AG04450 (cell line): Measurements from ENCODE around the gene LAMP1. TPM values are rescaled to one million over a fixed set of nuclear protein-coding genes. Genes with fewer than 3 reads are reported as not detected.
"Not testable (repeated sequence)": the region's sequence is repeated elsewhere in the genome, so short reads cannot be mapped to it uniquely, and the experiment has no call there.

Experiments
- CTCF ChIA-PET: fragments of 300-600, 350-600 bp; formaldehyde crosslinking; extraction: SDS; loops from one replicate; lab custom pipeline; 2022; ENCODE audit warnings: antibody characterized with exemption, inconsistent platforms; lab: Charles Lee
- POLR2A ChIA-PET: fragments of 350-600 bp; formaldehyde crosslinking; extraction: SDS; loops from one replicate; lab custom pipeline; 2021; ENCODE audit warnings: antibody characterized with exemption, inconsistent platforms; lab: Yijun Ruan, JAX
- DNase-seq: peaks from one replicate; pipeline ENCODE4 v3.0.0-alpha.2; 2011; ENCODE audit warnings: low read depth, low spot score
- H3K27ac ChIP-seq: one replicate; pipeline ENCODE4 v1.5.1; 2012; ENCODE audit warnings: low read depth, low read length, control low read depth
- H3K27me3 ChIP-seq: one replicate; pipeline ENCODE4 v1.6.0; 2012; ENCODE audit warnings: low read length; ENCODE audit not compliant: control insufficient read depth, insufficient read depth
- H3K4me3 ChIP-seq: 2 replicates; pipeline ENCODE4 v1.5.1; 2011; ENCODE audit warnings: mild to moderate bottlenecking, low read depth, low read length, control low read depth
- H3K9me3 ChIP-seq: 2 replicates; pipeline ENCODE4 v1.5.1; 2012; ENCODE audit warnings: low read length; ENCODE audit not compliant: control insufficient read depth, insufficient read depth
- CTCF ChIP-seq: IDR thresholded peaks from 2 replicates; pipeline ENCODE4 v1.5.1; 2011; ENCODE audit warnings: low read depth, low read length, control low read depth, inconsistent platforms
- polyA plus RNA-seq: library from polyadenylated mRNA; depleted of rRNA; stranded (reverse); fragments of >200 nt; gene quantifications from 2 replicates; pipeline ENCODE4 v1.2.3, GENCODE V29; 2011; rRNA removed
- small RNA-seq: library from RNA; depleted of rRNA; stranded (forward); fragments of <200 nt; gene quantifications from one replicate; pipeline ENCODE3, GENCODE V24; 2012; ENCODE audit warnings: low read depth; ENCODE audit not compliant: insufficient read length

The LAMP1 gene
- polyA plus RNA-seq, 1 experiment: 247 TPM

DNA sequence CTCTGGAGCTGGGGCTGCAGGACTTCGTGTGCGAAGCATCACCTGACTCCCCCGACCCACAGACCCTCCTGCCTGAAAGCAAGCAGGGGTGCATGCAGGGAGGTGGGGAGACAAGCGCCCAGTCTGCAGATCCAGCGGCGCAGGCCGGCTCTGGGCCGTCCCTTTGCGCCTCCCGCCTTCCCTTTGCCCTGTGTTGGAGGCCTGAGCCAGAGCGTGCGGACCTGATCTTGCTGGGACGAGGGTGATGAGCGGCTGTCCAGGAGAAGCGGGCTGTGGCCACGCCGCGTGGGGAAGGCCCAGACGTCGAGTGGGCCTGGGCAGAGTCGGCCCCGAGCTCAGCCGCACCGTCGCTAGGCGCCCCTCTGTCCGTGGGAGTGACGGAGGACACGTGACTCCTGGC is 72.2 kb downstream of the LAMP1 start:
- POLR2A ChIA-PET: no interaction called here
- H3K9me3 ChIP-seq: peaks cover 4% of the 10 kb centered on the region; the same call in 1 of the 2 replicates
- no peak overlapping the region for H3K27ac ChIP-seq
- CTCF ChIA-PET: no interaction called here
- no peaks in the 10 kb centered on the region for H3K27me3 ChIP-seq
- H3K4me3 ChIP-seq: no peak overlapping the region
- TF ChIP-seq CTCF: no peak
- DNase-seq: no peak

DNA sequence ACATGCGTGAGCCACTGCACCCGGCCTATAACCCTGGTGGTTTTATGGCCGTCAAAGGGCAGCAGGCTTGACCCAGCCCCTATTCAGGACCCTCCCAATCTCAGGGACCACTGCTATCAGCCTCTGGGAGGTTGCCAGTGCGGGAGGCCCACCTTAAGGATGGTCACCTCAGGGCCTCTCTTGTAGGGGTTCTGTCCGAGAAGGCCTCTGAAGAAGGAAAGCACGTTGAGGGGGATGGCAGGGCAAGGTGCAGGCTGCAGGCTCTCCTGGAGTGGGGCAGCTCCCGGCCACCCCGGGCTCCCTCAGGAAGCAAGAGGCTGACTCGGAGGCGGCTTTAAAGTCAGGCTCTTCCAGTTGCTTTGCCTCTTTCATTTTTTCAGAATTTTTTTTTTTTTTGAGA is 72.8 kb downstream of the LAMP1 start:
- Histone ChIP-seq H3K4me3 (no peak overlapping the region), H3K27me3 (no peaks in the 10 kb centered on the region), H3K27ac (no peak overlapping the region), H3K9me3 (peaks cover 2% of the 10 kb centered on the region; the same call in 1 of the 2 replicates)
- DNase-seq: no peak
- ChIA-PET POLR2A (no interaction called here), CTCF (no interaction called here)
- no peak for TF ChIP-seq CTCF

GRCh38 chr13:113371061-113371460 is 74.0 kb downstream of the LAMP1 start:
- CTCF ChIA-PET: no interaction called here
- Histone ChIP-seq H3K9me3 (no peaks in the 10 kb centered on the region; the same call in 1 of the 2 replicates), H3K27me3 (peaks cover under 1% of the 10 kb centered on the region), H3K27ac (no peak overlapping the region), H3K4me3 (no peak overlapping the region)
- TF ChIP-seq CTCF: no peak
- DNase-seq: no peak
- POLR2A ChIA-PET: no interaction called here

DNA sequence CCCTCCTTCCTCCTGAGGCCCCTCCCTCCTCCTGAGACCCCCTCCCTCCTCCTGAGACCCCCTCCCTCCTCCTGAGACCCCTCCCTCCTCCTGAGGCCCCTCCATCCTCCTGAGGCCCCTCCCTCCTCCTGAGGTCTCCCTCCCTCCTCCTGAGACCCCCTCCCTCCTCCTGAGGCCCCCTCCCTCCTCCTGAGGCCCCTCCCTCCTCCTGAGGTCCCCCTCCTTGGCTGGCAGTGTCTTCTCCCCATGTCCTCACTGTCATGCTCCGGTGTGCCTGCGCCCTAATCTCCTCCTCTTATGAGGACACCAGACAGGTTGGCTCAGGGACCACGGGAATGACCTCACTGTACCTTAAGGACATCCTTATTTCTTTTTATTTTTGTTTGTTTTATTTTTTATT is 74.7 kb downstream of the LAMP1 start:
- H3K27ac ChIP-seq, POLR2A ChIA-PET, DNase-seq, H3K9me3 ChIP-seq, CTCF ChIA-PET, H3K27me3 ChIP-seq, H3K4me3 ChIP-seq: not testable (repeated sequence)

Small RNA genes lying within 50 kb of the gene (small RNA-seq; reads per million reads assigned to genes)
- not detected for gene MIR8075

Other genes with a start within 250 kb of the LAMP1 start
- gene F7, start 191.4 kb upstream of the LAMP1 start, polyA plus RNA-seq: 0.06 TPM in 2 replicates
- gene F10, start 174.4 kb upstream of the LAMP1 start, polyA plus RNA-seq: 17.7 and 21.5 TPM in 2 replicates
- not detected in 2 replicates for gene PROZ, start 138.6 kb upstream of the LAMP1 start, polyA plus RNA-seq
- gene PCID2, start 88.6 kb upstream of the LAMP1 start, polyA plus RNA-seq: 97.2 and 107 TPM in 2 replicates
- gene CUL4A, start 87.6 kb upstream of the LAMP1 start, polyA plus RNA-seq: 69.4 and 75.4 TPM in 2 replicates
- 1.4 and 1.8 TPM in 2 replicates for gene GRTP1, start 66.9 kb downstream of the LAMP1 start, polyA plus RNA-seq
- 0.35 and 0.41 TPM in 2 replicates for gene ADPRHL1, start 156.2 kb downstream of the LAMP1 start, polyA plus RNA-seq
- 11.0 and 11.5 TPM in 2 replicates for gene DCUN1D2, start 193.5 kb downstream of the LAMP1 start, polyA plus RNA-seq